C4-2B (cell line): ENCODE measurements around the gene UCHL1.
A peak's percentile ranks its signal among the peaks of the same experiment; 100 is the strongest.

ENCODE experiments used
- H3K27ac ChIP-seq: fragments of 450-650 bp; 2 replicates; pipeline ENCODE4 v1.5.1; 2017
- ZFX ChIP-seq: fragments of 450-650 bp; IDR thresholded peaks from 2 replicates; pipeline ENCODE4 v1.6.1; 2017
- TF ChIP-seq, protein P1 (sequence below): fragments of 450-650 bp; conservative IDR thresholded peaks from 2 replicates; pipeline ENCODE4 v1.5.1; 2017; ENCODE audit warnings: mild to moderate bottlenecking

UCHL1 gene

DNA sequence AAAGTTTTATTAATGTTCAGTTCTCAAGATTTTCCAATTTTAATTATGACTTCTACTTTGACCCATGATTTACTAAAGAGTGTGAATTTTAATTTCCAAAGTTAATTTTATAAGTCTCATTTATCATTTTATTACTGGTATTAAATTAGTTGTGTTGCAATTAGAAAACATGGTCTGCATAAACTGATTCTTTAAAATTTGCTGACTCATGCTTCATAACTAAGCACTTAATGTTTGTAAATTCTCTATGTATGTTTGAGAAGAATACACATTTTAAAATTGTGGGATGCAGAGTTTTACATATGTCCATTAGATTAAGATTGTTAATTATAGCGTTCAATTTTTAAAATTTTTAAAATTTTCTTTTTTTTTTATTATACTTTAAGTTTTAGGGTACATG, 20.2 kb upstream of the UCHL1 start:
- TF ChIP-seq, protein P1, sequence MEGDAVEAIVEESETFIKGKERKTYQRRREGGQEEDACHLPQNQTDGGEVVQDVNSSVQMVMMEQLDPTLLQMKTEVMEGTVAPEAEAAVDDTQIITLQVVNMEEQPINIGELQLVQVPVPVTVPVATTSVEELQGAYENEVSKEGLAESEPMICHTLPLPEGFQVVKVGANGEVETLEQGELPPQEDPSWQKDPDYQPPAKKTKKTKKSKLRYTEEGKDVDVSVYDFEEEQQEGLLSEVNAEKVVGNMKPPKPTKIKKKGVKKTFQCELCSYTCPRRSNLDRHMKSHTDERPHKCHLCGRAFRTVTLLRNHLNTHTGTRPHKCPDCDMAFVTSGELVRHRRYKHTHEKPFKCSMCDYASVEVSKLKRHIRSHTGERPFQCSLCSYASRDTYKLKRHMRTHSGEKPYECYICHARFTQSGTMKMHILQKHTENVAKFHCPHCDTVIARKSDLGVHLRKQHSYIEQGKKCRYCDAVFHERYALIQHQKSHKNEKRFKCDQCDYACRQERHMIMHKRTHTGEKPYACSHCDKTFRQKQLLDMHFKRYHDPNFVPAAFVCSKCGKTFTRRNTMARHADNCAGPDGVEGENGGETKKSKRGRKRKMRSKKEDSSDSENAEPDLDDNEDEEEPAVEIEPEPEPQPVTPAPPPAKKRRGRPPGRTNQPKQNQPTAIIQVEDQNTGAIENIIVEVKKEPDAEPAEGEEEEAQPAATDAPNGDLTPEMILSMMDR, result no peak
- TF ChIP-seq ZFX, result no peak

DNA sequence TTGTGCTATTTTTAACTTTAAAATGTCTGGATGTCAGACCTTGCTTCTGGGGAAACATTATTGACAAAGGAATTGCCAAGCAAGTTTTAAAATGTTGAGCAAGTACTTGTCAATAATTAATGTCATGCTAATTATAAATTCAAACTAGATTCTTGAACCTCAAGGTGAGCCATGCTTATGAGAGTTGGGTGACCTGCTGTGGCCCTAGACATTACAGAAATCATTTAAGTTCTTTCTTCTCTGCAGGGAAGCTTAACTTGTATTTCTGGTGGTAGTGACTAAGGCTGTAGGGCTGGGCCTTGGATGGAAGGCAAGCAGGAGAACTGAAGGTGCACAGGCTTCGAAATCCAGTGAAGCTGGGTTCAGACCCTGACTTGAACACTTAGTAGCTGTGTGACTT, 14.8 kb upstream of the UCHL1 start:
- no peak for TF ChIP-seq ZFX
- TF ChIP-seq, protein P1, result no peak
- H3K27ac ChIP-seq, result no peak overlapping the region

More for the DNA sequence above, 20.2 kb upstream of the UCHL1 start:
- no peak overlapping the region for H3K27ac ChIP-seq

DNA sequence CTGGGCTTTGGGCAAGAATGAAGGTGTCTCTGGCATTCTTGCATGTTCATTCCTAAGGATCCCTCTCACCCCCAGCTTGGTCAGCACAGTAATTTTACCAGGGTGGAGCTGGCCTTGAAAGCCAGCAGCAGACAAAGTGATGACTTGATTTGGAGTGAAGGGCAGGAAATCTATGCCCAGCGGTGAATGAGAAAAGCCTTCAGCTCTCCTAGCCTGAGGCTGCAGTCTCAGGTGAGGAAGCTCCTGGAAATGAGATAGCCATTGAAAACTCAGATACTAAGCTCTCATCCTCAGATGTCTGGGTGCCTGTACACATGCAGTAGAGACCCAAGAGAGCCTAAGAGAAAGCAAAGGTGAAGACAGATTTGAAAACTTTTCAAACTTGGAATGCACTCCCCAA, 10.7 kb upstream of the UCHL1 start:
- TF ChIP-seq ZFX, result no peak
- TF ChIP-seq, protein P1, result no peak
- no peak overlapping the region for H3K27ac ChIP-seq

DNA sequence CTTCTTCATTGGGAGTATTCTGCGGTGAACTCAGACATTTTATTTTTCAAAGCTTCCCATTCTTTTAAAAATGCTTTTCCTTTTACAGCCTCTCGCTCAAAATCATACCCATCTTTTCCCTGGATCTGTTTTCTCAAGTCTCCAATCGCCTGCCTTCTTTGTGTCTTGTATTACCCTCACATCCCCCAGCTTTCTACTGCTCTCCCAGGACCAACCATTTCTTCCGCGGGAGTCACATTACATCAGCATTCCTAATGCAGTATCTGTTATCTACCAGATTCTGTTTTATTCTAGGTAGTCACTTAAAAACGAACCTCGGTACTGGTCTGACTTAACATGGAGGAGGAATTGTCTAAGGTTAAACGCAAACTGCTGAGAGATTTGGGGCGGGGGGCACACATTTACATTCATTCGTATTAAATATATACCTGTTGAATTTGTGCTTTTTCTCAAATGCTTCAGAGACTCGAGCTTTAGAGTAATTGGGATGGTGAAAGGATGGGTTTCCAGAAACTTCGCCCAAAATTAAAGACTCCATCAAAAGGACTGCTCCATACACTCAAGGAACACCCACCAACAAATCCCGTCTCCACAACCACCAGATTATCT, 493 bp upstream of the UCHL1 start:
- no peak overlapping the region for H3K27ac ChIP-seq
- TF ChIP-seq ZFX, result no peak
- TF ChIP-seq, protein P1, result no peak

DNA sequence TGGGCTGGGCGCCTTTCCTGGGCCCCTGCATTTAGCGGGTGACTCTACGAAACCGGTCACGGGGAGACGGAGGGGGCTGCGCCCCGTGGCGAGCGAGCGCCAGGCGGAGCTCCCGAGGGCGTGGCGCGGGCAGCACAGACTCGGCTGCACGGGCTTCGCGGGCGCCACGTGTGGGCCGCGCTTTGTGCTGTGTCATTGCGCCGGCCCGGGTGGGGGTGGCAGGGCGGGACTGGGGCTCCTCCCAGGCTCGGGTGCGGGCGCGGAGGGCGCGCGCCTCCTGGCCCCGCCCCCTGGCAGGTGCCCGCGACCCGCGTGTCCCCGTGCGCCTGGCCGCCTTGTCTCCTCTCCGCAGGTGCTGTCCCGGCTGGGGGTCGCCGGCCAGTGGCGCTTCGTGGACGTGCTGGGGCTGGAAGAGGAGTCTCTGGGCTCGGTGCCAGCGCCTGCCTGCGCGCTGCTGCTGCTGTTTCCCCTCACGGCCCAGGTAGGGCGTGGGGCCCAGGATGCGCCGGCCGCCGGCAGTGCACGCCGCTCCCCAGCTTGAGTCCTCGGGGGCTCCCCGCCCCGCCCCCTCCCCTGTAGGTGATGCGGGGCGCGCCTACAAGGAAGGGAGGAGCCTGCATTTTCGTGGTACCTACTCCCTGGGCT, 651 bp downstream of the UCHL1 start:
- no peak overlapping the region for H3K27ac ChIP-seq
- no peak for TF ChIP-seq ZFX
- TF ChIP-seq, protein P1, result no peak

DNA sequence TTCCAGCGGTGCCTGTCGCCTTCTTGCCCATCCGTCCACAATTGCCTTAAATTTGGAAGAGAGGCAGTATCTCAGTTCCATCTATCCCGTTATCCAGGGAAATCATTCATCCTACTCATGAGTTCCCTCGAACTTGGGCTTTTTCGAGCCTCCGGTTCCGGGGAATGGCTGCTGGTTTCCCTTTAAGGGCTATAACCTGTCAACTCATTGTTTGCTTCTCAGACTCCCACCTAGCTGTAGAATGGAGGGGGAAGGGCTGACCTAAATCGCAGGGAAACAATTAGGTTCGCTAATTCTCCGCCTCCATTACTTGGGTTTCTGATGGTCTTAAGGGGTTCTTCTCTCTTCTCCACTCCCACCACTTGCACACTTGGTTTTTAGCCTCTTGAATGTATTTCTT, 1.2 kb downstream of the UCHL1 start:
- H3K27ac ChIP-seq, result no peak overlapping the region
- TF ChIP-seq ZFX, result no peak
- TF ChIP-seq, protein P1, result no peak

DNA sequence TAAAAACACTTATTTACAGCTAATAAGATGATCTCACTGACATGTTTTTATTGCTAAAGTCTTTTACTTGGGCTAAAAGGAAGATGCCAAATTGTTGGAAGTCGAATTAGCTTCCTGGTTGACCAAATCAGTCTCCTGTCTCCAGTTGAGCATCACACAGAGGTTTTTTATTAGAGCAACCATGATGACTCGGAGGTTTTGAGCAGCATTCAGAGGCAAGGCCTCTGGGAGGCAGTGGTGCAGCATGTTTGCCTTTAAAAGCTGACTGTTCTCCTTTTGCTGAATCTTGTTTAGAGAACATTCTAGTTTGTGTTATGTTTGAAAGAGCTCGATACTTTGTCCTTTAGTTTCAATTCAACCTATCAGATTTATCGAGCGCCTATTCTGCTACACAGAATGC, 2.1 kb downstream of the UCHL1 start:
- no peak overlapping the region; the same call in 1 of the 2 replicates for H3K27ac ChIP-seq
- no peak for TF ChIP-seq ZFX
- TF ChIP-seq, protein P1, result peak; percentile 82
